HG02970 (cell line): ENCODE data around the gene ANXA1.

Experiments used
- ATAC-seq: cut with Tn5 transposase; IDR thresholded peaks from one replicate; pipeline ENCODE4 v1.9.1; 2021; ENCODE audit warnings: mild to moderate bottlenecking, moderate library complexity, moderate number of reproducible peaks; ENCODE audit not compliant: unreplicated experiment, low FRiP score

ANXA1 gene

DNA sequence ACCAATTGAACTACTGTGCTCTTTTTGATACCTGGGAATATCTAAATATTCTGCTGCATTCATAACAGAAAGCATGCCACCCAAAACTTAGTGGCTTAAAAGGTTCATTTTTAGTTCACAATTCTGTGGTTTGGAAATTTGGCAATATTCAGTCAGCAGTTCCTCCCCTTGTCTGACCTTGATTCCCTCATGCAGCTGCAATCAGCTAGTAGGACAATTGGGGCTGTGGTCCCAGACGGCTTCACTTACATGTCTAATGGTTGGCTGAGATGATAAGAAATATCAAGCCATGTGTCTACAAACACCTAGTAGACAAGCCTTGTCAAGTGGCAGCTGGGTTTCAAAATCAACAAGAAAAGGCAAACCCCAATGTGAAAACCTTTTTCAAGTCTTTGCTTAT is 51.3 kb downstream of the ANXA1 start:
- no peak for ATAC-seq

DNA sequence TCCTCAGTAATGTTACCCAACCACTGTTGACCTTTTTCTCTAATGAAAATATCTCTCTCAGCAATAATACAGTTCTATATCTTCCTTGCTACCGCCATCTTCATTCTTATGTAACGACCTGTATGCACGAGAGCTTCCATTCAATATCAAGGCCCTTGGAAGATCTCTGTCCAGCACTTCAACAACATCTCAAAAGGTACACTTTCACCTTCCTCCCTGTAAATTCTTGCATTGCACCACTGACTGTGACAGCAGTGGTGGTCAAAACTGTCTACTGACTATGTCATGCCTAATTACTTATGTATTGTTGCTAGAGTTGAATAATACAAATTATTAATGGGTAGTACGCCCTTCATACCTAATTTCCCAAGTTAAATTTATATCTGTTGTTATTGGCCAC is 53.3 kb downstream of the ANXA1 start:
- no peak for ATAC-seq

DNA sequence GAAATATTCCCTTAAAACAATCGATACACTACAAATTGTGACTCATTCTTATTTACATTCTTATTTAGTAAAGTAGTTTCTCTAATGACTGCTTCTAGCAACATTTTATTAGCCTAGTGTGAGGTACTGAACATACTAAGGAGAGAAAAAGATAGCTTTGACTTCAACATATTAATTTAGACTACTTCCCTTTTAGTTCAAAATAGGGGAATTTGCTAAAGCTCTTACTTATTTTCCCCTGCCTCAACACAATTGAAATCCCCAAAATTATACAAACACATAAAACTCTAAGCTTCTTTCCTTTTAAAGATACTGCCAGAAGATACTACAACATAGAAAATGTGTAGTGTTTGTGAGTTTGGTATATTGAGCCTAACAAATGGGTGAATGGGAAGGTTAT is 55.2 kb downstream of the ANXA1 start:
- no peak for ATAC-seq

DNA sequence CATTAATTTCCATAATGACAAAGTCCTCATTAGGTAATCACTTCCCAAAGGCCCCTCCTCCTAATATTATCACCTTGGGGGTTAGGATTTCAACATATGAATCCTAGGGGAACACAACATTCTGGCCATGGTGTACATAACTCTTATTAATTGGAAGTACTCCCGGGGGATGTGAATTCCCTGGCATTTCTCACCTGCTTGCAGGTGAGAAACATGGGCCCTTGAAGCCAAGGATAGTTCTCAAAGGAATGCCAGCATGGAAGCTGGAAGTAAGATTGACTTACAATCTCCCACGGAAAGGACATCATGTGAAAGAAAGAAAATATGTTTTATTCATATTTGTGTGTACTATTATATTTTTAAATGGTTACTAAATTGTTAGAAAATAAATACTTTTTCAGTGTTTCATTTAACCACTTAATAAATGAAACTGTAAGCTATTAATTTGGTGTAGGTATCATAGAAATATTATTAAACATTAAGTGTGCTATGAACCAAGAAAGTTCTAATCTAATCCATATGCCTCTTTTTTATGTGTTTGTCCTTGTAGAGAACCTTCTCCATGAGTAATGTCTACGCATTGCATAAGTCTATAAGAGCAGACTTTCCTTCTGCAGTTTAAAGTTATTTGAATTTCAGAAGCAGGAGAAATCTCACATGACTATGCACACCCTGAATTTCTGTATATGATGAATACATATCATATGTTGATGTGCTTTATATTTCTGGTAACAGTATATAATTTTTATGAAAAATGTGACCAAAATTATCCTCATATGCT is 59.4 kb downstream of the ANXA1 start:
- ATAC-seq, result no peak

DNA sequence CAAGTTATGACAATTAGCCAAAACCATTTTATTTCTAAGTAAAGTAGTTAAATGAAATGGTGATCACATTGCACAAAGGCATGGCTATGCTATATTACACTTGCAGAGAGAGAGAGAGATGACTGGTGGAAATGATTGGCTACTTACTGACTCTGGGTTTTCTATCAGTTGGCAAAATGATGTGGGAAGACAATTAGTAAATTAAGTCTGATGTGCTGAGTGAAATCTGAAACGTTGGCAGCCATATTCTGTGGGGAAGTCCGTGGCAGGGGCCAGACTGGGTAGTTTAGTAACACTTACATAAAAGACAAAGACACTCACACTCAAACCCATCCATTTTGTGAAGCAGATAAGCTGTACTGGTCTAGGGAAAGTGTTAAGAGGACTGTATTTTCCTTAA is 61.6 kb downstream of the ANXA1 start:
- ATAC-seq, result no peak

DNA sequence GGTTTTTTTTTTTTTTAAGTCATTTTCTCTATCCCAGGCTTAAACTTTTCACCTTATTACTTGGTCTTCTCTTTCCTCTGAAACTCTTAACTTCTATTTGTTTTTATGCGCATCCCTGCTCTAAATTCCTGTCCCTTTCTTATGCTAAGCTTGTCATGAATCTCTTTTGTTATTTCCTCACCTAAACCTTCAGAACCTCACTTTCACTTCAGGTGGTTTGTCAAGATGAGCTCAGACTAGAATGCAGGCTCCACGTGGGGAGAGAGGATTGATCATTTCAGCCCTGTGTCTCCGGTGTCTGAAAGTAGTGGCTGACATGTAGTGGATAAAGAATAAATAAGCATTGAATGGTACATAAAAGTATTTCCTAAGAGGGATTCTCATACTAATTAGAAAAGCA is 63.6 kb downstream of the ANXA1 start:
- no peak for ATAC-seq

DNA sequence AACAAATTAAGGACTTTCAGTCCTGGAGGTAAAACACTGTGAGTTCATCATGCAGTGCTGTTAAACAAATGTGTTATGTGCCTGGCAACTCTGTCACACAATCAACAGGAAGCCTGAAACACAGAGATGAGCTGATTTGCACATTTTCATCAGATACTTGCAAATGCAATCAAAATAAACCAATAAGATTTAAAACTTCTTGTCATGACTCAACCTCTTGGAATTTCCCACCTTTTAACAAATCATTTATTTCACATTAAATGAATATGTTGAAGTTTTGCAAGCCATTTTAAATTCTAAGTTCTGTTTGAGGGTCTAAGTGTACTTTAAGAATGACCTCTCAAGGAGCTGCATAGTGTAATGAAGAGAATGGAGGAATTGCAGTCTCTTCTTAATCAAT is 64.4 kb downstream of the ANXA1 start:
- no peak for ATAC-seq
